Activated CD8-positive, alpha-beta memory T cell treated with anti-CD3 and anti-CD28 coated beads for 36 hours (primary cell): ENCODE data around the gene GPR89B. TPM values are rescaled to one million over a fixed set of nuclear protein-coding genes. Genes with fewer than 3 reads are reported as not detected.
"Not testable (repeated sequence)": the region's sequence is repeated elsewhere in the genome, so short reads cannot be mapped to it uniquely, and the experiment has no call there.

Experiments
- CTCF ChIA-PET: fragments of 350-600 bp; sonication (Branson Sonifier 250); formaldehyde crosslinking; loops from one replicate; lab custom pipeline; 2021; ENCODE audit warnings: antibody characterized with exemption; lab: Charles Lee
- POLR2A ChIA-PET: fragments of 350-600 bp; sonication (Branson Sonifier 250); formaldehyde crosslinking; loops from one replicate; lab custom pipeline; 2021; ENCODE audit warnings: antibody characterized with exemption; lab: Charles Lee
- total RNA-seq, 2 experiments: library from RNA; stranded (reverse); gene quantifications; one replicate each; pipeline ENCODE4 v1.2.3, GENCODE V29; 2021

GPR89B gene
- total RNA-seq: 10 to 100 TPM; 19.5 to 20.5 TPM

GRCh38 chr1:147928236-147929132 is at the start of gene GPR89B:
GPR89B (plus strand) TSS chr1:147928420; CDS start chr1:147928537, 117 bp downstream.
- CTCF ChIA-PET, POLR2A ChIA-PET: not testable (repeated sequence)

DNA sequence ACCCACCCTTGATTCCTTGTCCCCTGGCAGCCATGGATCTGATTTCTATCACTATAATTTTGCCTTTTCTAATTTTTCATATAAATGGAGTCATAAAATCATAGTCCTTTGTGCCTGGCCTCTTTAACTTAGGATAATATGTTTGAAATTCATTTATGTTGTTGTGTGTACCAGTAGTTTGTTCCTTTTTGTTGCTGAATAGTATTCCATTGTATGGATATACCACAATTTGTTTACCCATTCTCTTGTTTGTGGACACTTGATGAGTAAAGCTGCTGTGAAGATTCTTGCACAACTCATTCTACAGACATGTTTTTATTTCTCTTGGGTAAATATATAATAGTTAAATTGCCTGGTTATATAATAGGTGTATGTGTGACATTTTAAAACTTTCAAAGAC is 48.3 kb upstream of the GPR89B start:
- ChIA-PET CTCF (no interaction called here), POLR2A (no interaction called here)

- POLR2A ChIA-PET: no interaction called here
- CTCF ChIA-PET: interaction anchor here (0.8 kb wide), 1 partner anchor 10 kb away, joined by 3 read pairs; no protein-coding TSS in a partner anchor
These were observed 45.7 kb upstream of the GPR89B start for GRCh38 chr1:147882535-147882934.

GRCh38 chr1:147890177-147890790 is 37.9 kb upstream of the GPR89B start:
- ChIA-PET POLR2A (no interaction called here), CTCF (interaction anchor here (0.7 kb wide), 1 partner anchor 186 kb away, joined by 3 read pairs; no protein-coding TSS in a partner anchor)

DNA sequence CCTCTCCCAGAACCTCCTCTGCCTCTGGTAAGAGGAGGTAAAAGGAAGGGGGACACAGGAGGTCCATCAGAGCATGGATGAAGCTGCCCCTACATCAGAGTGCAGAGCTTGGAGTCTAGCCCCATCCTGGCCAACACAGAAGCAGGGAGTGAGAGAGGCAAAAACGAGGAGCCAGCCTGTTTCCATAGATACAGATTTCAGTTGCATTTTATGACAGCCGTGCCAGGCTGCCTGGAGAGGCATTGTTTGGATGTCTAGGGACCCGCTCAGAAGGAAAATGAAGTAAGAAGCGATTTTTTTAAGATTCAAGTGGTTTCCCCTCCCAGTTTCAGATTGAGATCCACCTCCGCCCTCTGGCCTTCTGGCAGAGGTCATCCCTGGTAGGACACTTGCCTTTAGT is 37.1 kb upstream of the GPR89B start:
- CTCF ChIA-PET: no interaction called here

DNA sequence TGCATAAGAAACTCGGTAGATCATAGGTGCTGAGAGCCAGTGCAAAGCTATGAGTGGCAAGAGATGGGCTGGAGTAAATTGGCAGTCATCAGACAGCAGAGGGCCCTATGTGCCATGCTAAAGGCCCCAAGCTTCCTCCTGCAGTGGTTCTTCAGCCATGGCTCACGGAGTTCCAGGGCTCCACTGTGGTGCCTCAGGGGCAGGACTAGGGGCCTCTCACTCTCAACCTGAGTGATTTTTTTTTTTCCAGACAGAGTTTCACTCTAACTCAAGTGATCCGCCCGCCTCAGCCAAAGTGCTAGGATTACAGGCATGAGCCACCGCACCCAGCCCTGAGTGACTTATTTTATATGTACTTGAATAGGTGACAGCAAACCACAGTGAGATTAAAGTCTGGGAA is 36.0 kb upstream of the GPR89B start:
- ChIA-PET CTCF (interaction anchor here (0.5 to 1.8 kb wide), 9 partner anchors 10 to 361 kb away, joined by 3 to 10 read pairs (median 4); partner anchors contain the start of gene GJA8), POLR2A (no interaction called here)

More for the DNA sequence above, 37.1 kb upstream of the GPR89B start:
- POLR2A ChIA-PET: no interaction called here

DNA sequence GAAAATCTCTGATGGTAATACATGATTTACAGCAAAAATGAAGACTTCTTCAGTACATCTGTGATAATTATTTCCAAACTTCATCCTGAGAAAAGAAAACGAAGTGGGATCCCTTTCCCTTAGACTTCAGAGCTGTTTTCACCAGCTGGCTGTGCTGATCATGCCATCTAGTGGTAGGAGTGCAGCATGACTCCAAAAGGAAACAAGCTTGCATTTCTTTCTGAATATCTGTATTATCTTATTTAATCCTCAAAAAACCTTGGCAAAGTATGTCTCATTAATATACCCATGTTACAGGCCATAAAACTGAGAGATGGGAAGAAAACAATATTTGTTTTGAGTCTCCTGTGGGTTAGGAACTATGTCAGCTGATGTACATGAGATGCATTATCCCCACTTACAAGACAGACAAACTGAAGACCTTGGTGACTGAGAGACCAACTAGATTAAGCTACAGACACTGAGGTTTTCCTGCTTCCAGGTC is 35.4 kb upstream of the GPR89B start:
- POLR2A ChIA-PET: no interaction called here
- CTCF ChIA-PET: interaction anchor here (0.5 to 1.8 kb wide), 14 partner anchors 10 to 255 kb away, joined by 3 to 10 read pairs (median 3); partner anchors contain the start of genes ACP6 and GJA8

DNA sequence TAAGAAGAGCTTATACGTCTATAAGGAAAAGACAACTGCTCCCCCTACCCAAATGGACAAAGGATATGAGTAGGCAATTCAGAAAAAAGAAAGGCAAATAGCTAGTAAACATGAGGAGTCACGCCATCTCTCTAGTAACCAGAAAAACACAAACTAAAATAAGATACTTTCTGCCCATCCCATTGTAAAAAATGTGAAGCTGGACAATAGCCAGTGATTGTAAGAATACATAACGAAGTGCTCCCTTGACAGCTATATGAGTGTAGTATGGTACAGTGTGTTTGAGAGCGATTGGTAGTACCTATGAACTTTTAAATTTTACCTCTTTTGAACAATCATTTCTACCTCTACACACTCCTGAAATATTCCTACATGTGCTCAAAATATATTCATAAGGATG is 33.1 kb upstream of the GPR89B start:
- ChIA-PET POLR2A (no interaction called here), CTCF (no interaction called here)

- ChIA-PET POLR2A (no interaction called here), CTCF (no interaction called here)
These were observed 31.0 kb upstream of the GPR89B start for GRCh38 chr1:147897029-147897752.

- ChIA-PET CTCF (no interaction called here), POLR2A (no interaction called here)
These were observed 30.4 kb upstream of the GPR89B start for GRCh38 chr1:147897789-147898188.

- POLR2A ChIA-PET: no interaction called here
- CTCF ChIA-PET: interaction anchor here (2.2 kb wide), 1 partner anchor 10 kb away, joined by 10 read pairs; no protein-coding TSS in a partner anchor
These were observed 25.9 kb upstream of the GPR89B start, which contains the start of gene GJA8 for GRCh38 chr1:147902253-147902845. GJA8 (plus strand) TSS chr1:147902795; CDS start chr1:147907956, 5,161 bp downstream.

- ChIA-PET CTCF (interaction anchor here (2.2 kb wide), 1 partner anchor 12 kb away, joined by 10 read pairs; no protein-coding TSS in a partner anchor), POLR2A (no interaction called here)
These were observed 23.5 kb upstream of the GPR89B start for GRCh38 chr1:147904726-147905125.

GRCh38 chr1:147907786-147908509 is 20.3 kb upstream of the GPR89B start:
- ChIA-PET CTCF (no interaction called here), POLR2A (no interaction called here)

- POLR2A ChIA-PET: no interaction called here
- CTCF ChIA-PET: no interaction called here
These were observed 15.7 kb upstream of the GPR89B start for GRCh38 chr1:147912553-147912952.

DNA sequence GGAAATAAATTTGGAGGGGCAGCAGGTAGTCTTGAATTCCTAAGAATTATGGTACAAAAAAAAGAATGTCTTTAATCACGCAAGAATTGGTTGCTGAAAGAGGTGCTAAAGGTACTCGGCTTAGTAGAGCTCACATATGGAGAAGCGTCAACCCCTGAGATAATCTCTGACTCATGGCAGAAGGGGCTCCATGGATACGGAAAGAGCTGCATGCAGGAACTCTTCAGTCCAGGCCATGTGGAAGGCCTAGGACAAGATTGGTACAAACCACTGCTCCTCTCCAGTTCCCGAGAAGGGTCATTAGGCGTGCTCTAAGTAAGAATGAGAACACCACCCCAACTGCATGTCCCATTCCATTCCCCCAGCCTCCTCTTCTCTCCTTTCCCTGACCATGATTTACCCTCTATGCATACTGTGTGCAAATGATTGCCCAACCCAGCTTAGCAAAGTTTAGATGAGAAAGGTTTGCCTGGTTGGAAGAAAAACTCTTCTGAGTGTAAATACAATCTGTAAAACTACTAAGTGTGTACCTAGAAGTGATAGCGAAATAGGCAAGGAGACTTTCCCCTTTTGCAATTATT is 14.8 kb upstream of the GPR89B start:
- CTCF ChIA-PET: no interaction called here
- POLR2A ChIA-PET: no interaction called here

- POLR2A ChIA-PET: no interaction called here
- CTCF ChIA-PET: no interaction called here
These were observed 8.3 kb upstream of the GPR89B start for GRCh38 chr1:147919896-147920295.

GRCh38 chr1:147924813-147925212 is 3.4 kb upstream of the GPR89B start:
- ChIA-PET POLR2A (no interaction called here), CTCF (no interaction called here)

- POLR2A ChIA-PET, CTCF ChIA-PET: not testable (repeated sequence)
These were observed 1.0 kb upstream of the GPR89B start for GRCh38 chr1:147927215-147927614.
